H1 (cell line): Measurements from ENCODE around the gene APOL4. TPM values are rescaled to one million over a fixed set of nuclear protein-coding genes. Genes with fewer than 3 reads are reported as not detected.

Source experiments
- CTCF ChIA-PET: fragments of 300-600 bp; sonication (Branson Sonifier 250); formaldehyde crosslinking; loops from one replicate; lab custom pipeline; 2021; ENCODE audit not compliant: partially characterized antibody; lab: Charles Lee
- POLR2A ChIA-PET: fragments of 300-600 bp; sonication (Branson Sonifier 250); formaldehyde crosslinking; loops from one replicate; lab custom pipeline; 2021; ENCODE audit warnings: inconsistent platforms; ENCODE audit not compliant: partially characterized antibody; lab: Charles Lee
- DNase-seq, 2 experiments: peaks; one replicate each; pipeline versions ENCODE4 v3.0.0 to v3.0.0-alpha.2; 2010 to 2022; ENCODE audit warnings: low spot score in 2 of 2, low read depth in 1 of 2, mixed read lengths in 1 of 2
- FAIRE-seq: peaks from 2 replicates; lab custom pipeline; 2011; peaks lifted over from hg19 to GRCh38; lab: Jason Lieb, UNC
- H2AFZ ChIP-seq: 2 replicates; pipeline ENCODE4 v1.8.1; 2012; ENCODE audit warnings: low read length, inconsistent platforms
- H2AK5ac ChIP-seq: 2 replicates; pipeline ENCODE4 v1.6.1; 2013; ENCODE audit warnings: low read depth, low read length
- H2BK120ac ChIP-seq: replicated peaks from 2 replicates; pipeline ENCODE3; 2013; ENCODE audit warnings: low read depth, low read length, inconsistent platforms
- H2BK12ac ChIP-seq: 2 replicates; pipeline ENCODE4 v1.6.1; 2013; ENCODE audit warnings: low read depth, low read length
- H2BK15ac ChIP-seq: 2 replicates; pipeline ENCODE4 v1.6.1; 2013; ENCODE audit warnings: low read length
- H2BK20ac ChIP-seq: 2 replicates; pipeline ENCODE4 v1.6.1; 2013; ENCODE audit warnings: low read length
- H2BK5ac ChIP-seq: 2 replicates; pipeline ENCODE4 v1.6.1; 2013; ENCODE audit warnings: low read depth, low read length
- H3K14ac ChIP-seq: 2 replicates; pipeline ENCODE4 v1.6.1; 2013; ENCODE audit warnings: inconsistent platforms; ENCODE audit not compliant: insufficient read length
- H3K18ac ChIP-seq: 2 replicates; pipeline ENCODE4 v1.6.1; 2013; ENCODE audit warnings: low read length; ENCODE audit errors: extremely low read depth
- H3K23ac ChIP-seq: 2 replicates; pipeline ENCODE4 v1.6.1; 2013; ENCODE audit warnings: inconsistent platforms; ENCODE audit not compliant: insufficient read length
- H3K23me2 ChIP-seq: 2 replicates; pipeline ENCODE4 v1.6.1; 2013; ENCODE audit warnings: low read depth, low read length
- H3K27ac ChIP-seq: 2 replicates; pipeline ENCODE4 v1.6.1; 2011; ENCODE audit warnings: low read depth, low read length, inconsistent platforms
- H3K27me3 ChIP-seq, 4 experiments: replicated peaks in 1 of 4; 1 replicate in 1 of 4; 2 replicates in 3 of 4; pipeline versions ENCODE4 v1.6.1 to v1.8.1; 2011 to 2013; ENCODE audit warnings: low read length in 3 of 4, mild to moderate bottlenecking in 3 of 4, inconsistent platforms in 2 of 4, mixed read lengths in 2 of 4, moderate library complexity in 1 of 4; ENCODE audit not compliant: control insufficient read depth in 3 of 4, insufficient read depth in 3 of 4; ENCODE audit errors: extremely low read depth in 1 of 4
- H3K36me3 ChIP-seq, 4 experiments: 2 replicates each; pipeline versions ENCODE4 v1.6.1 to v1.8.1; 2011 to 2013; ENCODE audit warnings: mild to moderate bottlenecking in 4 of 4, low read length in 3 of 4, moderate library complexity in 2 of 4, control low read depth in 1 of 4, inconsistent platforms in 1 of 4; ENCODE audit not compliant: insufficient read depth in 4 of 4, control insufficient read depth in 2 of 4
- H3K4ac ChIP-seq: replicated peaks from 2 replicates; pipeline ENCODE3; 2013; ENCODE audit warnings: low read length, low read depth, mixed read lengths, inconsistent platforms; ENCODE audit not compliant: insufficient read length
- H3K4me1 ChIP-seq, 4 experiments: replicated peaks in 1 of 4; 1 replicate in 1 of 4; 2 replicates in 3 of 4; pipeline versions ENCODE4 v1.6.1 to v1.8.1; 2011 to 2013; ENCODE audit warnings: low read length in 3 of 4, inconsistent platforms in 2 of 4, mixed read lengths in 1 of 4; ENCODE audit not compliant: insufficient read depth in 4 of 4, control insufficient read depth in 3 of 4
- H3K4me2 ChIP-seq, 2 experiments: 2 replicates each; pipeline versions ENCODE4 v1.6.1 to v1.8.1; 2011 to 2013; ENCODE audit warnings: low read depth in 2 of 2, low read length in 2 of 2, control low read depth in 1 of 2, inconsistent platforms in 1 of 2, mild to moderate bottlenecking in 1 of 2; ENCODE audit not compliant: insufficient read depth in 1 of 2
- H3K4me3 ChIP-seq, 4 experiments: fragments of 200-600, 300-600 bp in 1 of 4; sonication (generic), shearing (Covaris generic), sonication (Bioruptor Twin) in 1 of 4; 2 replicates each; pipeline versions ENCODE4 v1.5.1 to v1.8.1; 2011 to 2016; ENCODE audit warnings: low read length in 4 of 4, low read depth in 3 of 4, control low read depth in 2 of 4, inconsistent platforms in 2 of 4, mild to moderate bottlenecking in 2 of 4, mixed read lengths in 1 of 4, moderate library complexity in 1 of 4; ENCODE audit not compliant: insufficient read depth in 2 of 4; ENCODE audit errors: extremely low read depth in 1 of 4
- H3K56ac ChIP-seq: replicated peaks from 2 replicates; pipeline ENCODE3; 2013; ENCODE audit warnings: low read depth, mild to moderate bottlenecking, mixed read lengths, low read length, inconsistent platforms; ENCODE audit not compliant: insufficient read length
- H3K79me1 ChIP-seq: 2 replicates; pipeline ENCODE4 v1.6.1; 2013; ENCODE audit warnings: low read depth, low read length, control low read depth
- H3K79me2 ChIP-seq, 2 experiments: 2 replicates each; pipeline versions ENCODE4 v1.6.1 to v1.8.1; 2012 to 2013; ENCODE audit warnings: low read length in 2 of 2, mild to moderate bottlenecking in 2 of 2, inconsistent platforms in 1 of 2; ENCODE audit not compliant: insufficient read depth in 2 of 2, control insufficient read depth in 1 of 2
- H3K9ac ChIP-seq, 4 experiments: replicated peaks in 1 of 4; 1 replicate in 1 of 4; 2 replicates in 3 of 4; pipeline versions ENCODE4 v1.6.1 to v1.8.1; 2011 to 2013; ENCODE audit warnings: low read depth in 3 of 4, low read length in 3 of 4, control low read depth in 2 of 4, mild to moderate bottlenecking in 2 of 4, moderate library complexity in 2 of 4, inconsistent platforms in 1 of 4; ENCODE audit errors: extremely low read depth in 1 of 4
- H3K9me3 ChIP-seq, 2 experiments: 2 replicates each; pipeline versions ENCODE4 v1.6.1 to v1.8.1; 2012 to 2013; ENCODE audit warnings: mild to moderate bottlenecking in 2 of 2, moderate library complexity in 2 of 2, control low read depth in 1 of 2, inconsistent platforms in 1 of 2, low read depth in 1 of 2, low read length in 1 of 2, mixed read lengths in 1 of 2; ENCODE audit not compliant: insufficient read depth in 2 of 2
- H4K20me1 ChIP-seq, 2 experiments: replicated peaks in 1 of 2; 2 replicates each; pipeline versions ENCODE3 to v1.8.1; 2011 to 2013; ENCODE audit warnings: inconsistent platforms in 2 of 2, low read length in 2 of 2, mild to moderate bottlenecking in 1 of 2; ENCODE audit not compliant: insufficient read depth in 2 of 2, control insufficient read depth in 1 of 2
- H4K5ac ChIP-seq: 2 replicates; pipeline ENCODE4 v1.6.1; 2013; ENCODE audit warnings: low read length, low read depth, mixed read lengths, inconsistent platforms; ENCODE audit not compliant: insufficient read length
- H4K8ac ChIP-seq: 2 replicates; pipeline ENCODE4 v1.8.0; 2013; ENCODE audit warnings: mild to moderate bottlenecking, moderate library complexity, low read length, inconsistent platforms; ENCODE audit not compliant: insufficient read depth; ENCODE audit errors: extremely low read depth
- H4K91ac ChIP-seq: replicated peaks from 2 replicates; pipeline ENCODE3; 2013; ENCODE audit warnings: low read length, mixed read lengths, inconsistent platforms; ENCODE audit not compliant: insufficient read length
- ATF3 ChIP-seq: IDR thresholded peaks from 2 replicates; pipeline ENCODE4 v1.6.1; 2011; ENCODE audit warnings: low read depth, mild to moderate bottlenecking, low read length; ENCODE audit not compliant: insufficient read depth
- BRCA1 ChIP-seq: IDR thresholded peaks from 2 replicates; pipeline ENCODE4 v1.6.1; 2012; ENCODE audit warnings: low read depth, low read length, improper control_type of control experiment
- CBX5 ChIP-seq: fragments of 300-800, 300-1000 bp; sonication (generic); IDR thresholded peaks from 2 replicates; pipeline ENCODE4 v1.7.1; 2016; ENCODE audit warnings: antibody characterized with exemption, low read length, low read depth
- CEBPB ChIP-seq: IDR thresholded peaks from 2 replicates; pipeline ENCODE4 v1.6.1; 2012; ENCODE audit warnings: low read depth, low read length
- EP300 ChIP-seq, 2 experiments: IDR thresholded peaks; 1 replicate in 1 of 2; 2 replicates in 1 of 2; pipeline ENCODE4 v1.6.1; 2011 to 2012; ENCODE audit warnings: low read depth in 2 of 2, low read length in 2 of 2, mild to moderate bottlenecking in 2 of 2, borderline replicate concordance in 1 of 2, inconsistent platforms in 1 of 2, moderate library complexity in 1 of 2
- HDAC6 ChIP-seq: IDR thresholded peaks from one replicate; pipeline ENCODE4 v1.7.1; 2012; ENCODE audit warnings: low read depth, mild to moderate bottlenecking, inconsistent platforms, low read length, moderate library complexity
- MAX ChIP-seq: IDR thresholded peaks from 2 replicates; pipeline ENCODE4 v1.6.1; 2012; ENCODE audit warnings: inconsistent platforms
- NRF1 ChIP-seq: IDR thresholded peaks from 2 replicates; pipeline ENCODE4 v1.6.1; 2011; ENCODE audit warnings: mild to moderate bottlenecking, low read depth, low read length, improper control_type of control experiment
- RNF2 ChIP-seq: fragments of 200-900, 300-1000 bp; sonication (generic); IDR thresholded peaks from 2 replicates; pipeline ENCODE4 v1.7.1; 2016; ENCODE audit warnings: borderline replicate concordance, low read depth, mild to moderate bottlenecking, antibody characterized with exemption, low read length; ENCODE audit not compliant: poor library complexity, severe bottlenecking; ENCODE audit errors: missing control alignments
- SP1 ChIP-seq: IDR thresholded peaks from 2 replicates; pipeline ENCODE4 v1.6.1; 2011; ENCODE audit warnings: low read depth, low read length
- SP2 ChIP-seq: IDR thresholded peaks from 2 replicates; pipeline ENCODE4 v1.6.1; 2012; ENCODE audit warnings: mild to moderate bottlenecking, low read length, inconsistent platforms
- SP4 ChIP-seq: IDR thresholded peaks from 2 replicates; pipeline ENCODE4 v1.6.1; 2012; ENCODE audit warnings: low read length, inconsistent platforms
- TAF1 ChIP-seq: IDR thresholded peaks from 2 replicates; pipeline ENCODE4 v1.6.1; 2011; ENCODE audit warnings: mild to moderate bottlenecking, low read depth, low read length
- TAF7 ChIP-seq: optimal IDR thresholded peaks from 2 replicates; pipeline ENCODE3; 2011; ENCODE audit warnings: low read depth, mild to moderate bottlenecking, inconsistent platforms, low read length, moderate library complexity, borderline replicate concordance
- WGBS, 2 experiments: shearing (Covaris generic) in 1 of 2; methylation state at CpG; one replicate each; pipeline versions ENCODE4 v1.1.6 to v1.1.7; 2013 to 2015; ENCODE audit warnings: low lambda C conversion rate in 2 of 2, mixed read lengths in 2 of 2, inconsistent platforms in 1 of 2, low coverage in 1 of 2, missing lambda C conversion rate in 1 of 2; ENCODE audit not compliant: insufficient replicate concordance in 2 of 2, insufficient coverage in 1 of 2, insufficient read length in 1 of 2; ENCODE audit errors: extremely low coverage in 1 of 2, missing lambda C conversion rate in 1 of 2; 5-methylcytosine and 5-hydroxymethylcytosine counted together
- polyA plus RNA-seq, 7 experiments: library from polyadenylated mRNA; depleted of rRNA in 3 of 7; stranded (reverse) in 5 of 7; unstranded in 2 of 7; fragments of >200 nt in 5 of 7; fragments of 200-250 nt in 2 of 7; gene quantifications; 1 replicate in 5 of 7; 2 replicates in 1 of 7; 4 replicates in 1 of 7; pipeline versions ENCODE4 v1.2.1 to v1.2.3, GENCODE V29; 2011 to 2013; ENCODE audit warnings: missing spikeins in 2 of 7, mixed read lengths in 2 of 7
- total RNA-seq: library from RNA; stranded (reverse); fragmentation: NEBNext Ultra II Directional; extraction: Animal tissue kit (Norgen Biotek cat#: 25700); gene quantifications from 2 replicates; pipeline ENCODE4 v1.2.1, GENCODE V29; 2021

The APOL4 gene
- total and polyA plus RNA-seq, 2 of the 8 experiments (the other 6 are each of a cell fraction or from before 2014, with no cell fraction given), result 0.02 TPM; not detected in 1

DNA sequence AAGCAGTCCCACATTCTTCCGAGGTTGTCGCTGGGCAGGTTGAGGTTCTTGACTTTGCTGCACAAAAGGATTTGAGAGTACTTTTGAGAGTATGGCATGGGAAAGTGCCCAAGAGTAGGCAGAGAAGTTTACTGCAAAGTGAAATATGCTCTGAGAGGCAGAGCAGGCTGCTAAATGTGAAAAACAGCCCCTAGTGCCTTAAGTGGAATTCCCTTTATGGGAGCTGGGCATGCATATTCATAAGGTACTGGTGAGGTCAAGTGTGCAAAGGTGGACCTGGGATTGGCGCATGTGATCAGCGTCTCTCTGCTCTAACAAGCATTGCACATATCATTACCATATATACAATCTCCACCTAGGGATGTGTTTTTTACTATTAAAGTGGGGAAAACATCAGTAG, 12.0 kb upstream of the APOL4 start:
- H3K9me3 ChIP-seq, result peaks cover 0 to 4% of the 10 kb centered on the region in 2 experiments; a peak in 1 of 4 replicates
- H2BK120ac ChIP-seq, result no peak overlapping the region
- no peak overlapping the region for H2BK5ac ChIP-seq
- H3K4me3 ChIP-seq, result no peak overlapping the region
- H4K20me1 ChIP-seq, result no peaks in the 10 kb centered on the region
- H3K4me1 ChIP-seq, result no peaks in the 10 kb centered on the region
- no peaks in the 10 kb centered on the region for H3K79me2 ChIP-seq
- H3K23me2 ChIP-seq, result no peaks in the 10 kb centered on the region
- H4K5ac ChIP-seq, result no peak overlapping the region
- no peak overlapping the region for H3K18ac ChIP-seq
- FAIRE-seq, result peak; percentile 57
- no peak overlapping the region for H3K9ac ChIP-seq
- H3K14ac ChIP-seq, result no peak overlapping the region
- no peak overlapping the region for H2BK12ac ChIP-seq
- no peak overlapping the region for H3K4me2 ChIP-seq
- H4K8ac ChIP-seq, result no peak overlapping the region
- ChIA-PET CTCF (interaction anchor here (1.1 to 1.9 kb wide), 3 partner anchors 12 to 26 kb away, joined by 3 to 7 read pairs (median 3); partner anchors contain the start of genes APOL2 and APOL4), POLR2A (interaction anchor here (1.0 kb wide), 1 partner anchor 24 kb away, joined by 3 read pairs; no protein-coding TSS in a partner anchor)
- H3K56ac ChIP-seq, result no peak overlapping the region
- H2AK5ac ChIP-seq, result no peak overlapping the region
- no peak overlapping the region for H3K4ac ChIP-seq
- no peak overlapping the region for H3K23ac ChIP-seq
- 88% methylated on average over 4 of the region's 4 CpGs; no CpG with 5 or more reads in 1 of the 2 experiments for WGBS, 2 experiments
- no peaks in the 10 kb centered on the region for H3K36me3 ChIP-seq
- H3K27ac ChIP-seq, result no peak overlapping the region
- H2BK15ac ChIP-seq, result no peak overlapping the region
- H2AFZ ChIP-seq, result no peak overlapping the region
- no peak overlapping the region for H4K91ac ChIP-seq
- no peak overlapping the region for H2BK20ac ChIP-seq
- H3K79me1 ChIP-seq, result no peaks in the 10 kb centered on the region
- H3K27me3 ChIP-seq, result no peaks in the 10 kb centered on the region; a peak in 2 of 7 replicates
- no peak for DNase-seq
- TF ChIP-seq RNF2, result no peak
- TF ChIP-seq MAX, result no peak
- TF ChIP-seq TAF7, result no peak
- no peak for TF ChIP-seq TAF1
- no peak for TF ChIP-seq NRF1
- no peak for TF ChIP-seq CBX5
- TF ChIP-seq BRCA1, result no peak
- no peak for TF ChIP-seq SP4
- TF ChIP-seq ATF3, result no peak
- TF ChIP-seq EP300 (IDR thresholded peaks at IDR 0.05; ENCODE audit: borderline replicate concordance in 1 of 2, low read depth in 2 of 2, low read length in 2 of 2), result no peak
- no peak for TF ChIP-seq SP2
- no peak for TF ChIP-seq CEBPB
- TF ChIP-seq HDAC6, result no peak
- no peak for TF ChIP-seq SP1
